Fibroblast of lung (primary cell): ENCODE data around the gene TMEM233. TPM values are rescaled to one million over a fixed set of nuclear protein-coding genes. Genes with fewer than 3 reads are reported as not detected.

Experiments
- DNase-seq, 2 donors: peaks; one replicate each; pipeline versions ENCODE4 v3.0.0 to v3.0.0-alpha.2; 2010; ENCODE audit warnings: low read depth in 2 of 2
- H2AFZ ChIP-seq: 2 replicates; pipeline ENCODE4 v1.5.1; 2012; ENCODE audit warnings: low read length, control low read depth, inconsistent platforms
- H3K27ac ChIP-seq: 2 replicates; pipeline ENCODE4 v1.5.1; 2011; ENCODE audit warnings: low read length, control low read depth; ENCODE audit not compliant: insufficient read depth
- H3K27me3 ChIP-seq: 2 replicates; pipeline ENCODE4 v1.5.1; 2011; ENCODE audit warnings: mild to moderate bottlenecking, low read length; ENCODE audit not compliant: control insufficient read depth, insufficient read depth
- H3K36me3 ChIP-seq: 2 replicates; pipeline ENCODE4 v1.5.1; 2011; ENCODE audit warnings: low read length; ENCODE audit not compliant: control insufficient read depth, insufficient read depth
- H3K4me1 ChIP-seq: 2 replicates; pipeline ENCODE4 v1.5.1; 2011; ENCODE audit warnings: low read length; ENCODE audit not compliant: control insufficient read depth, insufficient read depth; ENCODE audit errors: extremely low read depth
- H3K4me2 ChIP-seq: 2 replicates; pipeline ENCODE4 v1.5.1; 2011; ENCODE audit warnings: low read length, control low read depth; ENCODE audit not compliant: insufficient read depth; ENCODE audit errors: extremely low read depth
- H3K4me3 ChIP-seq, 4 experiments: fragments of 200-600 bp in 1 of 4; sonication (generic) in 1 of 4; replicated peaks in 1 of 4; 2 replicates each; pipeline ENCODE4 v1.5.1; 2011 to 2016; ENCODE audit warnings: low read length in 4 of 4, low read depth in 3 of 4, mild to moderate bottlenecking in 3 of 4, control low read depth in 2 of 4, inconsistent platforms in 1 of 4, mixed read lengths in 1 of 4; ENCODE audit not compliant: insufficient read depth in 1 of 4; ENCODE audit errors: control extremely low read depth in 1 of 4
- H3K79me2 ChIP-seq: 2 replicates; pipeline ENCODE4 v1.5.1; 2012; ENCODE audit warnings: mild to moderate bottlenecking, low read length, inconsistent platforms; ENCODE audit not compliant: control insufficient read depth, insufficient read depth
- H3K9ac ChIP-seq: 2 replicates; pipeline ENCODE4 v1.5.1; 2011; ENCODE audit warnings: mild to moderate bottlenecking, low read length, control low read depth; ENCODE audit not compliant: insufficient read depth
- H3K9me3 ChIP-seq: 2 replicates; pipeline ENCODE4 v1.5.1; 2012; ENCODE audit warnings: low read depth, low read length; ENCODE audit not compliant: control insufficient read depth, insufficient read depth
- H4K20me1 ChIP-seq: 2 replicates; pipeline ENCODE4 v1.5.1; 2011; ENCODE audit warnings: low read length; ENCODE audit not compliant: control insufficient read depth, insufficient read depth; ENCODE audit errors: extremely low read depth
- CTCF ChIP-seq, 2 donors: IDR thresholded peaks in 1 of 2; conservative IDR thresholded peaks in 1 of 2; 1 replicate in 1 of 2; 2 replicates in 1 of 2; pipeline ENCODE4 v1.5.1; 2011 to 2012; ENCODE audit warnings: low read length in 2 of 2, control low read depth in 1 of 2, inconsistent platforms in 1 of 2, low read depth in 1 of 2, mild to moderate bottlenecking in 1 of 2
- EZH2 ChIP-seq: IDR thresholded peaks from 2 replicates; pipeline ENCODE4 v1.5.1; 2012; ENCODE audit warnings: low read length, control low read depth, mild to moderate bottlenecking; ENCODE audit errors: missing control alignments
- polyA plus RNA-seq, 2 donors: library from polyadenylated mRNA; depleted of rRNA in 1 of 2; stranded (reverse) in 1 of 2; unstranded in 1 of 2; fragments of >200 nt; gene quantifications; 2 replicates each; pipeline ENCODE4 v1.2.1, GENCODE V29; 2011 to 2012; ENCODE audit warnings: missing spikeins in 1 of 2
- total RNA-seq: library from RNA; depleted of rRNA; stranded (reverse); fragments of >200 nt; gene quantifications from 2 replicates; pipeline ENCODE4 v1.2.1, GENCODE V29; 2014

The TMEM233 gene
- total and polyA plus RNA-seq, 2 donors (not counting 1 experiment from before 2014, with no cell fraction given): under 0.01 TPM; not detected in 1

- Histone ChIP-seq H3K9me3 (no peaks in the 10 kb centered on the region), H3K27ac (no peak overlapping the region), H3K79me2 (no peaks in the 10 kb centered on the region), H3K4me3 (no peak overlapping the region), H3K36me3 (peaks cover 13% of the 10 kb centered on the region), H2AFZ (peak overlapping the region; percentile 22), H3K4me1 (peaks cover under 1% of the 10 kb centered on the region), H4K20me1 (no peaks in the 10 kb centered on the region), H3K9ac (no peak overlapping the region), H3K27me3 (no peaks in the 10 kb centered on the region), H3K4me2 (no peak overlapping the region)
- TF ChIP-seq CTCF (conservative IDR thresholded peaks at IDR 0.05 in 1 of 2, IDR thresholded peaks at IDR 0.05 in 1 of 2; ENCODE audit: low read depth in 1 of 2, low read length in 2 of 2) (no peak), EZH2 (no peak)
- no peak for DNase-seq
Measured at GRCh38 chr12:119687406-119687805, 93.8 kb downstream of the TMEM233 start.

GRCh38 chr12:119687879-119688278 is 94.3 kb downstream of the TMEM233 start:
- Histone ChIP-seq H3K4me1 (peaks cover 2% of the 10 kb centered on the region), H3K79me2 (no peaks in the 10 kb centered on the region), H3K36me3 (peaks cover 13% of the 10 kb centered on the region), H3K4me2 (no peak overlapping the region), H3K9ac (no peak overlapping the region), H3K27ac (no peak overlapping the region), H4K20me1 (no peaks in the 10 kb centered on the region), H3K27me3 (no peaks in the 10 kb centered on the region), H2AFZ (no peak overlapping the region), H3K4me3 (no peak overlapping the region), H3K9me3 (no peaks in the 10 kb centered on the region)
- TF ChIP-seq EZH2: no peak
- TF ChIP-seq CTCF (conservative IDR thresholded peaks at IDR 0.05 in 1 of 2, IDR thresholded peaks at IDR 0.05 in 1 of 2; ENCODE audit: low read depth in 1 of 2, low read length in 2 of 2): no peak
- DNase-seq: no peak

- no peak for TF ChIP-seq EZH2
- no peaks in the 10 kb centered on the region for H3K9me3 ChIP-seq
- no peak overlapping the region for H3K27ac ChIP-seq
- H3K4me1 ChIP-seq: peaks cover 6% of the 10 kb centered on the region
- H4K20me1 ChIP-seq: no peaks in the 10 kb centered on the region
- H3K9ac ChIP-seq: no peak overlapping the region
- no peak overlapping the region for H2AFZ ChIP-seq
- H3K27me3 ChIP-seq: no peaks in the 10 kb centered on the region
- no peak overlapping the region for H3K4me3 ChIP-seq
- H3K4me2 ChIP-seq: no peak overlapping the region
- H3K36me3 ChIP-seq: peaks cover 15% of the 10 kb centered on the region
- no peaks in the 10 kb centered on the region for H3K79me2 ChIP-seq
- DNase-seq: no peak
Measured at GRCh38 chr12:119689935-119690500, 96.4 kb downstream of the TMEM233 start.
